Tibial nerve (tissue), 3 donors: Measurements from ENCODE around the gene MICAL2.

Experiments used
- POLR2A ChIP-seq, 2 donors: fragments of 450-650 bp; IDR thresholded peaks; one replicate each; pipeline ENCODE4 v1.6.1; 2017; ENCODE audit warnings: antibody characterized with exemption in 2 of 2, mild to moderate bottlenecking in 2 of 2, moderate library complexity in 2 of 2
- TF ChIP-seq, protein P1 (sequence below), 5 experiments: fragments of 200-600 bp in 3 of 5; fragments of 450-650 bp in 2 of 5; sonication (generic) in 3 of 5; IDR thresholded peaks; one replicate each; pipeline ENCODE4 v1.5.1; 2016 to 2019; ENCODE audit warnings: antibody characterized with exemption in 5 of 5, mild to moderate bottlenecking in 3 of 5, moderate library complexity in 2 of 5

DNA sequence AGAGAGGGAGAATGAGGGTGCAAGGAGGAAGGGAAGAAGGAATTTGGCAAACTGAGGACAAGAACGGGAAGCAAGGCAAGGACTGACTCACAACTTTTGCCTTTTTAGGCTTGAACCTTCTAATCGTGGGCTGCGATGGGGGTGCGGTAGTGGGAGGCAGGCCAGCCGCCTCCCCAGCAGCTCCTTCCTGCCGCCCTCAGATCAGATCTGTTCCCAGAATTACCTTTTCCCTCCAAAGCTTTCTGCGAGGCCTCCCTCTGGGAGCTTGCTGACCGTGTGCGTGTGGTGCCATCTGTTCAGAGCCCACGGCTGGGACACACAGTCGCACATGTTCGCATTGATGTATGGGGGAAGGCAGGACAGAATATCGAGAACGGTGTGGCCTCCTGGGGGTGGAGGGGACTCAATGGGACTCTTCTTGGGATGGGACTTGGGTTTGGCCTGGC lies 180.1 kb downstream of the MICAL2 start:
- no peak for TF ChIP-seq POLR2A (IDR thresholded peaks at IDR 0.05)
- TF ChIP-seq, protein P1, sequence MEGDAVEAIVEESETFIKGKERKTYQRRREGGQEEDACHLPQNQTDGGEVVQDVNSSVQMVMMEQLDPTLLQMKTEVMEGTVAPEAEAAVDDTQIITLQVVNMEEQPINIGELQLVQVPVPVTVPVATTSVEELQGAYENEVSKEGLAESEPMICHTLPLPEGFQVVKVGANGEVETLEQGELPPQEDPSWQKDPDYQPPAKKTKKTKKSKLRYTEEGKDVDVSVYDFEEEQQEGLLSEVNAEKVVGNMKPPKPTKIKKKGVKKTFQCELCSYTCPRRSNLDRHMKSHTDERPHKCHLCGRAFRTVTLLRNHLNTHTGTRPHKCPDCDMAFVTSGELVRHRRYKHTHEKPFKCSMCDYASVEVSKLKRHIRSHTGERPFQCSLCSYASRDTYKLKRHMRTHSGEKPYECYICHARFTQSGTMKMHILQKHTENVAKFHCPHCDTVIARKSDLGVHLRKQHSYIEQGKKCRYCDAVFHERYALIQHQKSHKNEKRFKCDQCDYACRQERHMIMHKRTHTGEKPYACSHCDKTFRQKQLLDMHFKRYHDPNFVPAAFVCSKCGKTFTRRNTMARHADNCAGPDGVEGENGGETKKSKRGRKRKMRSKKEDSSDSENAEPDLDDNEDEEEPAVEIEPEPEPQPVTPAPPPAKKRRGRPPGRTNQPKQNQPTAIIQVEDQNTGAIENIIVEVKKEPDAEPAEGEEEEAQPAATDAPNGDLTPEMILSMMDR (IDR thresholded peaks at IDR 0.05), result no peak
